H1 (cell line): ENCODE measurements around the gene ZBTB20. TPM values are rescaled to one million over a fixed set of nuclear protein-coding genes. Genes with fewer than 3 reads are reported as not detected.

Experiments
- CTCF ChIA-PET: fragments of 300-600 bp; sonication (Branson Sonifier 250); formaldehyde crosslinking; loops from one replicate; lab custom pipeline; 2021; ENCODE audit not compliant: partially characterized antibody; lab: Charles Lee
- POLR2A ChIA-PET: fragments of 300-600 bp; sonication (Branson Sonifier 250); formaldehyde crosslinking; loops from one replicate; lab custom pipeline; 2021; ENCODE audit warnings: inconsistent platforms; ENCODE audit not compliant: partially characterized antibody; lab: Charles Lee
- DNase-seq, 2 experiments: peaks; one replicate each; pipeline versions ENCODE4 v3.0.0 to v3.0.0-alpha.2; 2010 to 2022; ENCODE audit warnings: low spot score in 2 of 2, low read depth in 1 of 2, mixed read lengths in 1 of 2
- FAIRE-seq: peaks from 2 replicates; lab custom pipeline; 2011; peaks lifted over from hg19 to GRCh38; lab: Jason Lieb, UNC
- H2AFZ ChIP-seq: 2 replicates; pipeline ENCODE4 v1.8.1; 2012; ENCODE audit warnings: low read length, inconsistent platforms
- H2AK5ac ChIP-seq: 2 replicates; pipeline ENCODE4 v1.6.1; 2013; ENCODE audit warnings: low read depth, low read length
- H2BK120ac ChIP-seq: replicated peaks from 2 replicates; pipeline ENCODE3; 2013; ENCODE audit warnings: low read depth, low read length, inconsistent platforms
- H2BK12ac ChIP-seq: 2 replicates; pipeline ENCODE4 v1.6.1; 2013; ENCODE audit warnings: low read depth, low read length
- H2BK15ac ChIP-seq: 2 replicates; pipeline ENCODE4 v1.6.1; 2013; ENCODE audit warnings: low read length
- H2BK20ac ChIP-seq: 2 replicates; pipeline ENCODE4 v1.6.1; 2013; ENCODE audit warnings: low read length
- H2BK5ac ChIP-seq: 2 replicates; pipeline ENCODE4 v1.6.1; 2013; ENCODE audit warnings: low read depth, low read length
- H3K14ac ChIP-seq: 2 replicates; pipeline ENCODE4 v1.6.1; 2013; ENCODE audit warnings: inconsistent platforms; ENCODE audit not compliant: insufficient read length
- H3K18ac ChIP-seq: 2 replicates; pipeline ENCODE4 v1.6.1; 2013; ENCODE audit warnings: low read length; ENCODE audit errors: extremely low read depth
- H3K23ac ChIP-seq: 2 replicates; pipeline ENCODE4 v1.6.1; 2013; ENCODE audit warnings: inconsistent platforms; ENCODE audit not compliant: insufficient read length
- H3K23me2 ChIP-seq: 2 replicates; pipeline ENCODE4 v1.6.1; 2013; ENCODE audit warnings: low read depth, low read length
- H3K27ac ChIP-seq: 2 replicates; pipeline ENCODE4 v1.6.1; 2011; ENCODE audit warnings: low read depth, low read length, inconsistent platforms
- H3K27me3 ChIP-seq, 4 experiments: replicated peaks in 1 of 4; 1 replicate in 1 of 4; 2 replicates in 3 of 4; pipeline versions ENCODE4 v1.6.1 to v1.8.1; 2011 to 2013; ENCODE audit warnings: low read length in 3 of 4, mild to moderate bottlenecking in 3 of 4, inconsistent platforms in 2 of 4, mixed read lengths in 2 of 4, moderate library complexity in 1 of 4; ENCODE audit not compliant: control insufficient read depth in 3 of 4, insufficient read depth in 3 of 4; ENCODE audit errors: extremely low read depth in 1 of 4
- H3K36me3 ChIP-seq, 4 experiments: 2 replicates each; pipeline versions ENCODE4 v1.6.1 to v1.8.1; 2011 to 2013; ENCODE audit warnings: mild to moderate bottlenecking in 4 of 4, low read length in 3 of 4, moderate library complexity in 2 of 4, control low read depth in 1 of 4, inconsistent platforms in 1 of 4; ENCODE audit not compliant: insufficient read depth in 4 of 4, control insufficient read depth in 2 of 4
- H3K4ac ChIP-seq: replicated peaks from 2 replicates; pipeline ENCODE3; 2013; ENCODE audit warnings: low read length, low read depth, mixed read lengths, inconsistent platforms; ENCODE audit not compliant: insufficient read length
- H3K4me1 ChIP-seq, 4 experiments: replicated peaks in 1 of 4; 1 replicate in 1 of 4; 2 replicates in 3 of 4; pipeline versions ENCODE4 v1.6.1 to v1.8.1; 2011 to 2013; ENCODE audit warnings: low read length in 3 of 4, inconsistent platforms in 2 of 4, mixed read lengths in 1 of 4; ENCODE audit not compliant: insufficient read depth in 4 of 4, control insufficient read depth in 3 of 4
- H3K4me2 ChIP-seq, 2 experiments: 2 replicates each; pipeline versions ENCODE4 v1.6.1 to v1.8.1; 2011 to 2013; ENCODE audit warnings: low read depth in 2 of 2, low read length in 2 of 2, control low read depth in 1 of 2, inconsistent platforms in 1 of 2, mild to moderate bottlenecking in 1 of 2; ENCODE audit not compliant: insufficient read depth in 1 of 2
- H3K4me3 ChIP-seq, 4 experiments: fragments of 200-600, 300-600 bp in 1 of 4; sonication (generic), shearing (Covaris generic), sonication (Bioruptor Twin) in 1 of 4; 2 replicates each; pipeline versions ENCODE4 v1.5.1 to v1.8.1; 2011 to 2016; ENCODE audit warnings: low read length in 4 of 4, low read depth in 3 of 4, control low read depth in 2 of 4, inconsistent platforms in 2 of 4, mild to moderate bottlenecking in 2 of 4, mixed read lengths in 1 of 4, moderate library complexity in 1 of 4; ENCODE audit not compliant: insufficient read depth in 2 of 4; ENCODE audit errors: extremely low read depth in 1 of 4
- H3K56ac ChIP-seq: replicated peaks from 2 replicates; pipeline ENCODE3; 2013; ENCODE audit warnings: low read depth, mild to moderate bottlenecking, mixed read lengths, low read length, inconsistent platforms; ENCODE audit not compliant: insufficient read length
- H3K79me1 ChIP-seq: 2 replicates; pipeline ENCODE4 v1.6.1; 2013; ENCODE audit warnings: low read depth, low read length, control low read depth
- H3K79me2 ChIP-seq, 2 experiments: 2 replicates each; pipeline versions ENCODE4 v1.6.1 to v1.8.1; 2012 to 2013; ENCODE audit warnings: low read length in 2 of 2, mild to moderate bottlenecking in 2 of 2, inconsistent platforms in 1 of 2; ENCODE audit not compliant: insufficient read depth in 2 of 2, control insufficient read depth in 1 of 2
- H3K9ac ChIP-seq, 4 experiments: replicated peaks in 1 of 4; 1 replicate in 1 of 4; 2 replicates in 3 of 4; pipeline versions ENCODE4 v1.6.1 to v1.8.1; 2011 to 2013; ENCODE audit warnings: low read depth in 3 of 4, low read length in 3 of 4, control low read depth in 2 of 4, mild to moderate bottlenecking in 2 of 4, moderate library complexity in 2 of 4, inconsistent platforms in 1 of 4; ENCODE audit errors: extremely low read depth in 1 of 4
- H3K9me3 ChIP-seq, 2 experiments: 2 replicates each; pipeline versions ENCODE4 v1.6.1 to v1.8.1; 2012 to 2013; ENCODE audit warnings: mild to moderate bottlenecking in 2 of 2, moderate library complexity in 2 of 2, control low read depth in 1 of 2, inconsistent platforms in 1 of 2, low read depth in 1 of 2, low read length in 1 of 2, mixed read lengths in 1 of 2; ENCODE audit not compliant: insufficient read depth in 2 of 2
- H4K20me1 ChIP-seq, 2 experiments: replicated peaks in 1 of 2; 2 replicates each; pipeline versions ENCODE3 to v1.8.1; 2011 to 2013; ENCODE audit warnings: inconsistent platforms in 2 of 2, low read length in 2 of 2, mild to moderate bottlenecking in 1 of 2; ENCODE audit not compliant: insufficient read depth in 2 of 2, control insufficient read depth in 1 of 2
- H4K5ac ChIP-seq: 2 replicates; pipeline ENCODE4 v1.6.1; 2013; ENCODE audit warnings: low read length, low read depth, mixed read lengths, inconsistent platforms; ENCODE audit not compliant: insufficient read length
- H4K8ac ChIP-seq: 2 replicates; pipeline ENCODE4 v1.8.0; 2013; ENCODE audit warnings: mild to moderate bottlenecking, moderate library complexity, low read length, inconsistent platforms; ENCODE audit not compliant: insufficient read depth; ENCODE audit errors: extremely low read depth
- H4K91ac ChIP-seq: replicated peaks from 2 replicates; pipeline ENCODE3; 2013; ENCODE audit warnings: low read length, mixed read lengths, inconsistent platforms; ENCODE audit not compliant: insufficient read length
- BRCA1 ChIP-seq: IDR thresholded peaks from 2 replicates; pipeline ENCODE4 v1.6.1; 2012; ENCODE audit warnings: low read depth, low read length, improper control_type of control experiment
- KDM4A ChIP-seq: IDR thresholded peaks from one replicate; pipeline ENCODE4 v1.7.1; 2012; ENCODE audit warnings: low read depth, mild to moderate bottlenecking, moderate library complexity, low read length, inconsistent platforms; ENCODE audit not compliant: severe bottlenecking
- MAFK ChIP-seq: IDR thresholded peaks from 2 replicates; pipeline ENCODE4 v1.6.1; 2012; ENCODE audit warnings: low read depth, mild to moderate bottlenecking, improper control_type of control experiment, low read length
- POLR2AphosphoS5 ChIP-seq: IDR thresholded peaks from 2 replicates; pipeline ENCODE4 v1.6.1; 2011; ENCODE audit warnings: low read depth, low read length
- RNF2 ChIP-seq: fragments of 200-900, 300-1000 bp; sonication (generic); IDR thresholded peaks from 2 replicates; pipeline ENCODE4 v1.7.1; 2016; ENCODE audit warnings: borderline replicate concordance, low read depth, mild to moderate bottlenecking, antibody characterized with exemption, low read length; ENCODE audit not compliant: poor library complexity, severe bottlenecking; ENCODE audit errors: missing control alignments
- SIN3A ChIP-seq, 2 experiments: IDR thresholded peaks in 1 of 2; conservative IDR thresholded peaks in 1 of 2; 2 replicates each; pipeline ENCODE4 v1.6.1; 2011 to 2012; ENCODE audit warnings: low read length in 2 of 2, improper control_type of control experiment in 1 of 2, low read depth in 1 of 2, mild to moderate bottlenecking in 1 of 2
- SP2 ChIP-seq: IDR thresholded peaks from 2 replicates; pipeline ENCODE4 v1.6.1; 2012; ENCODE audit warnings: mild to moderate bottlenecking, low read length, inconsistent platforms
- SUZ12 ChIP-seq: fragments of 200-600 bp; sonication (generic); IDR thresholded peaks from 2 replicates; pipeline ENCODE4 v1.6.1; 2012; ENCODE audit warnings: mild to moderate bottlenecking, inconsistent platforms, low read length, moderate library complexity, mixed read lengths
- WGBS, 2 experiments: shearing (Covaris generic) in 1 of 2; methylation state at CpG; one replicate each; pipeline versions ENCODE4 v1.1.6 to v1.1.7; 2013 to 2015; ENCODE audit warnings: low lambda C conversion rate in 2 of 2, mixed read lengths in 2 of 2, inconsistent platforms in 1 of 2, low coverage in 1 of 2, missing lambda C conversion rate in 1 of 2; ENCODE audit not compliant: insufficient replicate concordance in 2 of 2, insufficient coverage in 1 of 2, insufficient read length in 1 of 2; ENCODE audit errors: extremely low coverage in 1 of 2, missing lambda C conversion rate in 1 of 2; 5-methylcytosine and 5-hydroxymethylcytosine counted together
- polyA plus RNA-seq, 7 experiments: library from polyadenylated mRNA; depleted of rRNA in 3 of 7; stranded (reverse) in 5 of 7; unstranded in 2 of 7; fragments of >200 nt in 5 of 7; fragments of 200-250 nt in 2 of 7; gene quantifications; 1 replicate in 5 of 7; 2 replicates in 1 of 7; 4 replicates in 1 of 7; pipeline versions ENCODE4 v1.2.1 to v1.2.3, GENCODE V29; 2011 to 2013; ENCODE audit warnings: missing spikeins in 2 of 7, mixed read lengths in 2 of 7
- total RNA-seq: library from RNA; stranded (reverse); fragmentation: NEBNext Ultra II Directional; extraction: Animal tissue kit (Norgen Biotek cat#: 25700); gene quantifications from 2 replicates; pipeline ENCODE4 v1.2.1, GENCODE V29; 2021
- TF ChIP-seq, protein P1 (sequence below): IDR thresholded peaks from 2 replicates; pipeline ENCODE4 v1.6.1; 2012; ENCODE audit warnings: inconsistent platforms

The ZBTB20 gene
- total and polyA plus RNA-seq, 2 of the 8 experiments (the other 6 are each of a cell fraction or from before 2014, with no cell fraction given), result 0.35 to 1.3 TPM

DNA sequence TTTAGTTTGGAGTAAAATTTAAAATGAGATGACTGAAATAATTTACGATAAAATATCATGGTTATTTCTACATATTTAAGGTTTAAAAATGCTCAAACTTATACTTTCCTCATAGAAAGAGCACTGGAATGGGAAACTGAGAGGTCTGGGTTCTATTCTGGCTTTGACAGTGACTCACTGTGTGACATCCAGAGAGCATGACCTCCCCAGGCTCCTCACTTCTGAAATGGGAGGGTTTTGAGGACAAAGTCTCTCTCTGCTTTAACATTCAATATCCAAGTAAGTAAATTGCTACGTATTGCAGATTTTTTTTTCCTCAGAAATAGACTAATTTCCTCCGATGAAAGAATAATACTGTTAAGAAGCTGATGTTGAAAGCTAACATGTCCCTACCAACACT is 618.6 kb downstream of the ZBTB20 start:
- Histone ChIP-seq H3K4me2 (no peak overlapping the region), H3K23ac (no peak overlapping the region), H2AK5ac (no peak overlapping the region), H3K36me3 (no peaks in the 10 kb centered on the region), H3K23me2 (no peaks in the 10 kb centered on the region), H4K5ac (no peak overlapping the region), H3K4me3 (no peak overlapping the region), H3K27me3 (no peaks in the 10 kb centered on the region), H2BK120ac (no peak overlapping the region), H4K91ac (no peak overlapping the region), H2BK5ac (no peak overlapping the region), H3K9me3 (peaks cover 0 to 4% of the 10 kb centered on the region in 2 experiments; a peak in 1 of 4 replicates), H3K9ac (no peak overlapping the region), H2BK20ac (no peak overlapping the region), H3K27ac (no peak overlapping the region), H3K56ac (no peak overlapping the region), H2BK12ac (no peak overlapping the region), H3K79me1 (no peaks in the 10 kb centered on the region), H4K8ac (no peak overlapping the region), H2AFZ (no peak overlapping the region), H3K4ac (no peak overlapping the region), H3K79me2 (no peaks in the 10 kb centered on the region), H3K14ac (no peak overlapping the region), H2BK15ac (no peak overlapping the region), H3K18ac (no peak overlapping the region), H4K20me1 (no peaks in the 10 kb centered on the region), H3K4me1 (no peaks in the 10 kb centered on the region)
- ChIA-PET CTCF (interaction anchor here (0.7 to 5.7 kb wide), 7 partner anchors 9 to 144 kb away, joined by 3 to 30 read pairs (median 8); no protein-coding TSS in a partner anchor), POLR2A (interaction anchor here (0.8 kb wide), 1 partner anchor 144 kb away, joined by 4 read pairs; no protein-coding TSS in a partner anchor)
- TF ChIP-seq POLR2AphosphoS5 (no peak), BRCA1 (no peak), MAFK (no peak), RNF2 (no peak), KDM4A (no peak), SP2 (no peak), SIN3A (conservative IDR thresholded peaks at IDR 0.05 in 1 of 2, IDR thresholded peaks at IDR 0.05 in 1 of 2; ENCODE audit: low read depth in 1 of 2, low read length in 2 of 2) (no peak), SUZ12 (no peak)
- TF ChIP-seq, protein P1, sequence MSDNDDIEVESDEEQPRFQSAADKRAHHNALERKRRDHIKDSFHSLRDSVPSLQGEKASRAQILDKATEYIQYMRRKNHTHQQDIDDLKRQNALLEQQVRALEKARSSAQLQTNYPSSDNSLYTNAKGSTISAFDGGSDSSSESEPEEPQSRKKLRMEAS, result no peak
- DNase-seq (no peak), FAIRE-seq (no peak)
- WGBS, 2 experiments, result 87% methylated on average over 3 of the region's 3 CpGs; no CpG with 5 or more reads in 1 of the 2 experiments
